Neuron (in vitro differentiated cells): ENCODE measurements around the gene RPUSD2.
A peak's percentile ranks its signal among the peaks of the same experiment; 100 is the strongest.
"Not testable (repeated sequence)": the region's sequence is repeated elsewhere in the genome, so short reads cannot be mapped to it uniquely, and the experiment has no call there.

ENCODE experiments used
- H2AFZ ChIP-seq: one replicate; pipeline ENCODE4 v1.6.1; 2013; ENCODE audit warnings: low read depth, mild to moderate bottlenecking, inconsistent platforms, low read length, moderate library complexity
- H3K27me3 ChIP-seq: one replicate; pipeline ENCODE4 v1.6.1; 2013; ENCODE audit warnings: low read length; ENCODE audit not compliant: insufficient read depth
- H3K36me3 ChIP-seq: one replicate; pipeline ENCODE4 v1.6.1; 2013; ENCODE audit warnings: low read length; ENCODE audit not compliant: insufficient read depth
- H3K4me1 ChIP-seq: one replicate; pipeline ENCODE4 v1.6.1; 2013; ENCODE audit warnings: low read length; ENCODE audit not compliant: insufficient read depth
- H3K4me3 ChIP-seq: 2 replicates; pipeline ENCODE4 v1.5.1; 2013; ENCODE audit warnings: mild to moderate bottlenecking, low read length, moderate library complexity
- H3K9me3 ChIP-seq: one replicate; pipeline ENCODE4 v1.6.1; 2013; ENCODE audit warnings: low read length

Gene RPUSD2

GRCh38 chr15:40581796-40582195 is 12.7 kb downstream of the RPUSD2 start:
- not testable (repeated sequence) for H3K9me3 ChIP-seq, H2AFZ ChIP-seq, H3K36me3 ChIP-seq, H3K4me1 ChIP-seq, H3K4me3 ChIP-seq, H3K27me3 ChIP-seq

- no peaks in the 10 kb centered on the region for H3K4me1 ChIP-seq
- H3K4me3 ChIP-seq = no peak overlapping the region
- H3K9me3 ChIP-seq = no peaks in the 10 kb centered on the region
- no peaks in the 10 kb centered on the region for H3K36me3 ChIP-seq
- H3K27me3 ChIP-seq = no peaks in the 10 kb centered on the region
- no peak overlapping the region for H2AFZ ChIP-seq
Observed at GRCh38 chr15:40582726-40583246, 13.7 kb downstream of the RPUSD2 start.

- H3K9me3 ChIP-seq = no peaks in the 10 kb centered on the region
- H3K27me3 ChIP-seq = no peaks in the 10 kb centered on the region
- H3K4me3 ChIP-seq = no peak overlapping the region
- no peaks in the 10 kb centered on the region for H3K4me1 ChIP-seq
- H2AFZ ChIP-seq = peak overlapping the region; percentile 3
- no peaks in the 10 kb centered on the region for H3K36me3 ChIP-seq
Observed at GRCh38 chr15:40584191-40584590, 15.1 kb downstream of the RPUSD2 start.

GRCh38 chr15:40590667-40591050 is 21.6 kb downstream of the RPUSD2 start:
- no peaks in the 10 kb centered on the region for H3K4me1 ChIP-seq
- no peaks in the 10 kb centered on the region for H3K9me3 ChIP-seq
- H2AFZ ChIP-seq = no peak overlapping the region
- no peak overlapping the region for H3K4me3 ChIP-seq
- no peaks in the 10 kb centered on the region for H3K36me3 ChIP-seq
- no peaks in the 10 kb centered on the region for H3K27me3 ChIP-seq

DNA sequence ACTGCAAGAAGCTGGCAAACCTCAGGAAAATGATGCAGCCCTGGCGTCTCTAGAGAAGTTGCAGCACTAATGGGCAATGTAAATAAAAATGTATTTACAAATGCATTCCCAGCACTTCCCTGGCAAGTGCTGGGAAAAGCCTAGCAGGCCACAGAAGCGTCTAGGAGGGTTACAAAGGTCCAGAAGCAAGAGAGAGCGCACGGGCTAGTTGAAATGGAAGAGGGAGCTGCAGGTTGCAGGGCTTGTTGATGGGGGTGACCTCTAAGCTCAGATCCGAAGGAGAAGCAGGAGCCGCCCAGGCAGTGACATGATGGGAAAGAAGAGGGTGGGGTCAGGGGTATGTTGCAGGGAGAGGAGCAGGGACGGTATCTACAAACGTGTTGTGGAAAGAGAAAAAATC is 22.3 kb downstream of the RPUSD2 start:
- no peak overlapping the region for H3K4me3 ChIP-seq
- no peak overlapping the region for H2AFZ ChIP-seq
- H3K9me3 ChIP-seq = no peaks in the 10 kb centered on the region
- H3K27me3 ChIP-seq = no peaks in the 10 kb centered on the region
- no peaks in the 10 kb centered on the region for H3K36me3 ChIP-seq
- no peaks in the 10 kb centered on the region for H3K4me1 ChIP-seq

DNA sequence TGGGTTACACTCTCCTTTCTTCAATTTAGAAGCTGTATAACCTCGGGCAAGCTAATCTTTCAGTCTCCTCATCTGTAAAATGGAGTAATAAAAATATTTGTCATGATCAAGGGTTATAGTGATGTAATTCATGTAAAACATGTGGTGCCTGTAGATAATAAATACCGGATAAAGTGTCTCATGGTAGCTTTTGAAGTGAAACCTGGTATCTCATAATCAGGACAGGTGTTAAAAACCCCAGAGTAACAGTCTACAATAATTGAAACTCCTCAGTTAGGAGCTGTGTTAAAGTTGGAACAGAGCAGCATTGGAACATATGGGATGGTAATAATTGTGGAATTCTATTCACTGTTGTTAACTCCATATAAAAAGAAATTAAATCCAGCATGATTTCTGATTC is 24.1 kb downstream of the RPUSD2 start:
- H2AFZ ChIP-seq = peak overlapping the region; percentile 48
- no peaks in the 10 kb centered on the region for H3K36me3 ChIP-seq
- peak overlapping the region; percentile 80 for H3K4me3 ChIP-seq

DNA sequence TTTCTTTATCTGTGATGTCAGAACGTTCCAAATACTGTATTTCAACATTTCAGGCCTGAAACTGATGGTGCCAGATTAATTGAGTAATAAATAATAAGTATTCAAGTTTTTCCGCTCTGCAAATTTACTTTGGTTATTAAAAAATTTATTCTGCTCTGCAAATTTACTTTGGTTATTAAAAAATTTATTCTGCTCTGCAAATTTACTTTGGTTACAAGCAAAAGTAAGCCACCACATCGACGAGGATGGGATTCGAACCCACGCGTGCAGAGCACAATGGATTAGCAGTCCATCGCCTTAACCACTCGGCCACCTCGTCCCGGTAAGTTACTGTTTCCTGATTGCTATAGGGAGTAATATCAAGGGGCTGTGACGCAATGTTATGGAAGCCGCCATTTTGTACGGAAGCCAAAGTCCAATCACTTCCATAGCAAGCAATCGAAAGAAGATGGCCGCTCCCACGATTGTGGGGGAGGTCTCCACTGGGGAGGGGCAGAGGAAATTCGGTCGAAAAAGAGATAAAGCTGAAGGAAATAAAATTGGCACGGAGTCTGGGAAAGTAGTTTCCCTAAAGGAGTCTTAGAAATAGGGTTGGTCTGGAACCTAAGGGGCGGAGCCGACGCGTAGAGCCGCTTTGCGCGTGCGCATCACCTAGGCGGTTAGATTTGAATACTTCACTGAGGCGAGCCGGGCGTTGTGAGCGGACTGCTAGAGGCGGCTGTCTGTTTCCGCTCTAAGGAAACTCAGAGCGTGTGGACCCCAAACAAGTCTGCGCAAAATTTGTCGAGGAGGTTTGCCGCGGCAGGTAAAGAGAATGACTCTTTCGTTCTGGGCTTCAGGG is 24.7 kb downstream of the RPUSD2 start, which contains the start of gene KNL1:
Gene KNL1, plus strand, starts transcription at position 662 of the 841 bp plus-strand sequence. CDS start 8,683 bp downstream, outside the sequence.
- H3K27me3 ChIP-seq = no peaks in the 10 kb centered on the region
- peak within 1 kb of the TSS; percentile 82 for H2AFZ ChIP-seq
- no peaks in the 10 kb centered on the region for H3K36me3 ChIP-seq
- peak within 1 kb of the TSS; percentile 80 for H3K4me3 ChIP-seq
- H3K9me3 ChIP-seq = no peaks in the 10 kb centered on the region
- no peaks in the 10 kb centered on the region for H3K4me1 ChIP-seq

More for the DNA sequence above, 24.1 kb downstream of the RPUSD2 start:
- H3K27me3 ChIP-seq = no peaks in the 10 kb centered on the region
- no peaks in the 10 kb centered on the region for H3K9me3 ChIP-seq
- no peaks in the 10 kb centered on the region for H3K4me1 ChIP-seq

- Histone ChIP-seq H3K27me3 (no peaks in the 10 kb centered on the region), H3K4me3 (peak overlapping the region; percentile 80), H2AFZ (peak overlapping the region; percentile 82), H3K9me3 (no peaks in the 10 kb centered on the region), H3K36me3 (no peaks in the 10 kb centered on the region), H3K4me1 (no peaks in the 10 kb centered on the region)
Observed at GRCh38 chr15:40594429-40594836, 25.3 kb downstream of the RPUSD2 start.

DNA sequence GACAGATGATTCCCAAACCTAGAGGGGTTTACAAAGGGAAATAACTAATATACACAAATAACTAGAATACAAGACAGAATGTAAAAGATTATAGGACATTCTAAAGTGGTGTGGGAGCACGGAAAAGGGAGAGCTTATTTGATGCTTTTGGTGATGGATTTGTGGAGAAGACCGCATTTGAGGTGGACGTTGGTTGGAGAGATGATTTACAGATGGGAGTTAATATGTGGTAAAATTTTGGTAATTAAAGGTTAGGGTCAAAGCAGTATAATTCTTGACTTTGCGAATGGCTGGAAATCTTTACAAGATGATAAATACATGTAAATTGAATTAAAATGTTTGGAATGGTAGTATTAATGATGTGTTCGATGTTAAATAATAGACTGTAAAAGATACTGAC is 26.1 kb downstream of the RPUSD2 start:
- Histone ChIP-seq H3K4me3 (peak overlapping the region; percentile 80), H3K9me3 (no peaks in the 10 kb centered on the region), H3K4me1 (no peaks in the 10 kb centered on the region), H3K36me3 (no peaks in the 10 kb centered on the region), H3K27me3 (no peaks in the 10 kb centered on the region), H2AFZ (peak overlapping the region; percentile 82)

DNA sequence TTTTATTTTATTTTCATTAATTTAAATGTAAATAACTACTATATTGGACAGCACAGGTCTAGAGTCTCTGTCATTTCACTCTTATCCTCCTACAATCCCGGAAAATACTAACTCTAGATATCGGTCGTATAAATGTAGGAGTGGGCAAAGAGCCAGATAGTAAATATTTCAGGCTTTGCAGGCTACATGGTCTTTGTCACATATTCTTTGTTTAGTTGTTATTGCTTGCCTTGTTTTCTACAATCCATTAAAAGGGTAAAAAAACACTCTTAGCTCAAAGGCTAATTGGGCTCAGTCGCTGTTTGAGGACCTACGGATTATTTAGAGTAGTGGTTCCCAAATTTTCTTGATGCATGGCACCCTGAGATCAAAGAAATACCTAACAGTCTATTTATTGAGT is 26.7 kb downstream of the RPUSD2 start:
- no peaks in the 10 kb centered on the region for H3K9me3 ChIP-seq
- H3K4me1 ChIP-seq = no peaks in the 10 kb centered on the region
- H3K27me3 ChIP-seq = no peaks in the 10 kb centered on the region
- H2AFZ ChIP-seq = no peak overlapping the region
- H3K36me3 ChIP-seq = no peaks in the 10 kb centered on the region
- peak overlapping the region; percentile 80 for H3K4me3 ChIP-seq

DNA sequence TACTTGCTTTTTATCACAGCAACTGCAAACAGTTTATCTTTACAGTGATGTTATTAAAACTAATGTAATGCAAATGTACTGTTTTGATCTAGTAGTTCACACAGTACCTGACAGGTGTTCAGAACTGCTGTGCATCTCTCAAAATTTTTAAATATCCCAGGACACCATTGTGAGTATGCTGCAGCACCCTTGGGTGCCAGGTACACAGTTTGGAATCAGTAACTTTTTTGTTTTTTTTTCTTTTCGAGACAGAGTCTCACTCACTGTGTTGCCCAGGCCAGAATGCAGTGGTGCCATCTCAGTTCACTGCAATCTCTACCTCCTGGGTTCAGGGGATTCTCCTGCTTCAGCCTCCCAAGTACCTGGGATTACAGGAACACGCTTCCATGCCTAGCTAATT is 27.9 kb downstream of the RPUSD2 start:
- H2AFZ ChIP-seq = no peak overlapping the region
- H3K27me3 ChIP-seq = no peaks in the 10 kb centered on the region
- no peaks in the 10 kb centered on the region for H3K4me1 ChIP-seq
- no peaks in the 10 kb centered on the region for H3K36me3 ChIP-seq
- no peak overlapping the region for H3K4me3 ChIP-seq
- H3K9me3 ChIP-seq = peaks cover 2% of the 10 kb centered on the region

GRCh38 chr15:40598126-40598525 is 29.0 kb downstream of the RPUSD2 start:
- H3K27me3 ChIP-seq = no peaks in the 10 kb centered on the region
- no peaks in the 10 kb centered on the region for H3K4me1 ChIP-seq
- no peak overlapping the region for H2AFZ ChIP-seq
- no peaks in the 10 kb centered on the region for H3K36me3 ChIP-seq
- H3K9me3 ChIP-seq = peaks cover 2% of the 10 kb centered on the region
- H3K4me3 ChIP-seq = no peak overlapping the region

GRCh38 chr15:40598672-40599071 is 29.6 kb downstream of the RPUSD2 start:
- no peaks in the 10 kb centered on the region for H3K36me3 ChIP-seq
- H3K4me1 ChIP-seq = no peaks in the 10 kb centered on the region
- H3K9me3 ChIP-seq = peaks cover 2% of the 10 kb centered on the region
- no peaks in the 10 kb centered on the region for H3K27me3 ChIP-seq
- no peak overlapping the region for H3K4me3 ChIP-seq
- no peak overlapping the region for H2AFZ ChIP-seq
